Stimulated activated CD4-positive, alpha-beta T cell treated with anti-CD3 and anti-CD28 coated beads, Interleukin-1b, Interleukin-23, amount 100 ng/mL, for 1 hour (primary cell): Measurements from ENCODE around the gene LRRC4B.
A peak's percentile ranks its signal among the peaks of the same experiment; 100 is the strongest.
"Not testable (repeated sequence)": the region's sequence is repeated elsewhere in the genome, so short reads cannot be mapped to it uniquely, and the experiment has no call there.

Experiments
- DNase-seq, 2 donors: peaks; one replicate each; pipeline ENCODE4 v3.0.0-alpha.2; 2020; ENCODE audit warnings: low read depth in 2 of 2

LRRC4B gene

DNA sequence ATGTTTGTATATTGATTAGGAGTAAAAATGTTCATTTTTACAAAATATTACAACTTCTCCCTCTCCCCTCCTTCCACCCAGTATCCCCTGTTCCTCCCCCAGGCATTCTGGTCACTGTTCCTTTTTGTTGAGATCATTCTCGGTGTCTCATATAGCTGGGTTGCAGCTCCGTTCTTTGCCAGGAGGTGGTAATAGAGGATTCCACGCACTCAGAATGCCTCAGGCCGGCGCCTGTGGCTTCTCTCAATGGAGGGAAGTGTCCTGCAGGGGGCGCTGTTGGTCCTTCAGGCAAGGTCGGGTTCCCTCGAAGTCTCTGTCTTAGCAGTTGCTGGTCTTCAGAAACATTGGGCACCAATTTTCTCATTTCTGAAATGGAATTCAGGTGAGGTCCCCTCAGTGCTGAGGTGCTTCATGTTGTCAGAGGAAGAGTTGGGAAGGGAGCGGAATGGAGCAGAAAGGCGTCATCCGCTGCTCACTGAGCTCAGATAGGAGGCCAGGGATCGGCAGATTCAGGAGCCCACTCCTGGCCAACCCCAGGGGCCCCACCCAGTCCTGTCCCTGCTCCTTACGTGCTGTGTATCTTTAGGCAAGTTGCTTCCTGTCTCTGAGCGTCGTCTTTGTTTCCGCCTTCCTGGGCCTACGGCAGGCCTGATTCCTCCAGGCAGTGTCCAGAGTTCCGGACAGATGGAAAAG is 81.3 kb downstream of the LRRC4B start:
- DNase-seq = peak in 1 of 2 donors; percentile 30

DNA sequence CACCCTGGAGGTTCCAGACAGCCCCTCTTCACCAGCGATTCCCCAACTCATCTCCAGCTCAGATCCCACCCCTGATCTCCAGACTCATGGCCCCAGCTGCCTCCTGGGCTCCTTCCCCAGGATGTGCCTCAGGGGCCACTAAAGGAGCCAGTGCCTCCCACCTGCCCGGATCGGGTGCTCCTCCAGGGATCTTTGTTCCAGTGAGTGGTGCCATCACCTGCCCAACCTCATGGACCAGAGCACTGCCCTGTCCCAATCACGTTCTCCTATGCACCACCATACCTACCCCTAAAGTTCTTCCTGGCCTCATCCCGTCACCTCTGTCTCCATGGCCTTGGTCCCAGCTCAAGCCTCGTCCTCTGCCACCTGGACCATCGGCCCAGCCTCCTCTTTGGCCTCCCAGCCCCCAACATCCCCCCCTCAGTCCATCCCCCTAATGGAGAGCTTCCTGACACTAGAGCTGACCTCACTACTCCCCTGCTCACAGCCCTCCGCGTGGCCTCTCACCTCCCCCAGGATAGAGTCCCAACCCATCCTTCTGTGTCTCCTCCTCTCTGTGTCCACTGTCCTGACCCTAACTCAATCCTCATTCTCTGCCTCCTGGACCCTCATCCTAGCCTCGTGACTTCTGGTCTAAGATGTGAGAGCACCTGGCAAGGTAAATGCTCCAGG is 82.8 kb downstream of the LRRC4B start:
- no peak for DNase-seq

DNA sequence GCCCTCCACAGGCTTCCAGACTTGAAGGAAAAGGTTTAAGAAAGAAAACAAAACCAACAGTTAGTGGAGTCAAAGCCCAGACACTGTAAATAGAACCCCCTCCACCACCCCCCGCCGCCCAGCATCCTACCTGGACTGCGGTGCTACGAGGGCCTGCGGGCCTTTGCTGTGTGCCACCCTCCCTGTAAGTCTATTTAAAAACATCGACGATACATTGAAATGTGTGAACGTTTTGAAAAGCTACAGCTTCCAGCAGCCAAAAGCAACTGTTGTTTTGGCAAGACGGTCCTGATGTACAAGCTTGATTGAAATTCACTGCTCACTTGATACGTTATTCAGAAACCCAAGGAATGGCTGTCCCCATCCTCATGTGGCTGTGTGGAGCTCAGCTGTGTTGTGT is 85.3 kb downstream of the LRRC4B start:
- no peak for DNase-seq

DNA sequence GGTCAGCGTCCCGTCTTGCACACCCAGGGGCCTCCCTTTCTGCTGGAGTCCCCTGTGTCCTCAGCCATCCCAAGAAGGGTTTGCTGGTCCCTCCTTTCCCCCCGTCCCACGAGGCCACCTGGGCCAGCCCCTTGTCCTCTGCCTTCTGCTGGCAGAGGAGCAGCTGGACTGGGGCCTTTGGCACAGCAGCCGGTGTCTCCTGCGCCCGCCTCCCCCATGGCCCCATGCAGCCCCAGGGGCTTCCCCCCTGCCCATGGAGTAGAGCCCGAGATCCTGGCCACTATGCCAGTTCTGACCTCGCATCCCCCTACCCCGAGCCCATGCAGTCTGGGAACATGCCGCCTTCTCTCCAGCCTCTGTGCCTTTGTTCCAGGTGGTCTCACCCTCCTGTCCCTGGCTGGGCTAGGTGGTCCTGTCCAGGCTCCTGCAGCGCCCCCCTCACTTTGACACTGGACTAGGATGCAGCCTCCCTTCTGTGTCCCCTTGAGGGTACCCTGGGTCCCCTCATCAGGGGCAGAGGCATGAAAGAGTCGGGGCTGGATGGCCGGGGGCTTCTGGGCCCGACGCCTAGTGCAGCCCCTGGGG is 85.9 kb downstream of the LRRC4B start:
- DNase-seq = no peak

DNA sequence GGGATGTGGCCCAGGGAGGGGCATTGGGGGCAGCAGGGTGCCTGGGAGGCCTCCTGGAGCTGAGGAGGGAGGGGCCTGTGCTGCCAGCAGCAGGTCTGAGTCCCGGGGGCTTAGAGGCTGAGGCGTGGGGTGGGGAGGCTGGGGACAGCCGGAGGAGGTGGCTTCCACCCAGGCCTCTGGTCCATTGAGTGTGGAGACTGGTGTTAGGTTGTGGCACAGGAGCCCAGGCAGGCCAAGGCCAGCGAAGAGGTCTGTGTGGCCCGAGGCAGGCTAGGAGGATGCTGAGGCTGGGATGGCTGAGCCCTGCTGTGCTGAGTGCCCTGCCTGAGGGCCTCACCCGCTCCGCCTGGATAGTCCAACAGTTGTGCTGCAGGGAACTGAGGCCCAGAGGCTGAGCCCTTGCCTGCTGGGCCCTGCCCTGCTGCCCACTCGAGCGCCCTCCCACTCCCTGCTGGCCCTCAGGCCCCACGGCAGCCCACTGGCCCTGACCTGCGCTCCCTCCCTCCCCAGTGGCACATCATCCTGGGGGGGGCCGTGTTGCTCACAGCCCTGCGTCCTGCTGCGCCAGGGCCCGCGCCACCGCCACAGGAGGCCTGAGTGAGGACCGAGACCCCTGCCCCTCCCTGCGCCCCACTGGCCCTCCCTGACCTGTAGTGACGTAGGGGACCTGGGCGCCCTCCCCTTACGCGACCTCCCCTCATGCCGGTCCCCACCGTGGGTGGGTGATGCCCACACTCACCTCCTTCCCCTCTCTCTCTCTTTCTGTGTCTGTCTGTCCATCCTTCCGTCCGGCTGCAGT is 86.7 kb downstream of the LRRC4B start:
- no peak for DNase-seq

DNA sequence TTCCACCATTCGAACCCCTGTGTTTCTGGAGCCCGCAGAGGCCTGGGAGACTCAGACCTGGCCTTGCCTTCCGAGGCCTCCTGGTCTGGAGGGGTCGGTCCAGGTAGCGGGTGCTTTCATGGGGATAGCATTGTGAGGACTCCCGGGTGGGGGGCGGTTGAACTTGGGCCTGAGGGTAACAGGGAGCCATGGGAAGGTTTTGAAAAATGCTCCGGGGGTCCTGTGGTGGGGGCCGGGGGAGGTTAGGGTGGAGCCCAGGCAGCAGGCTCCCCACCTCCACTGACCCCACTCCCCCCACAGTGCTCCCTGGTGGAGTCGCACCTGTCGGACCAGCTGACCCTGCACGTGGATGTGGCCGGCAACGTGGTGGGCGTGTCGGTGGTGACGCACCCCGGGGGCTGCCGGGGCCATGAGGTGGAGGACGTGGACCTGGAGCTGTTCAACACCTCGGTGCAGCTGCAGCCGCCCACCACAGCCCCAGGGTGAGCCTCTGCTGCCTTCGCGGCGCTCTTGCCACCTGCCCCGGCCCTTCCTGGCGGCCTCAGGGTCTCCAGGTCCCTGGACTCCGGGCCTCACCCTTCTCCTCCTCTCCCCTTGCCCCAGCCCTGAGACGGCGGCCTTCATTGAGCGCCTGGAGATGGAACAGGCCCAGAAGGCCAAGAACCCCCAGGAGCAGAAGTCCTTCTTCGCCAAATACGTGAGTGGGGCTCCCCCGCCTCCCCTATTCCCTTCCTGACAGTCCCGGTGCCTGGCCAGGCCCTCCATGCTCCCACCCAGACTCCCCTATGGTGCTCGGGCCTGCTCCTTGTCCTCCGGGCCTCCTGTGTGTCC is 87.7 kb downstream of the LRRC4B start:
- DNase-seq = no peak

DNA sequence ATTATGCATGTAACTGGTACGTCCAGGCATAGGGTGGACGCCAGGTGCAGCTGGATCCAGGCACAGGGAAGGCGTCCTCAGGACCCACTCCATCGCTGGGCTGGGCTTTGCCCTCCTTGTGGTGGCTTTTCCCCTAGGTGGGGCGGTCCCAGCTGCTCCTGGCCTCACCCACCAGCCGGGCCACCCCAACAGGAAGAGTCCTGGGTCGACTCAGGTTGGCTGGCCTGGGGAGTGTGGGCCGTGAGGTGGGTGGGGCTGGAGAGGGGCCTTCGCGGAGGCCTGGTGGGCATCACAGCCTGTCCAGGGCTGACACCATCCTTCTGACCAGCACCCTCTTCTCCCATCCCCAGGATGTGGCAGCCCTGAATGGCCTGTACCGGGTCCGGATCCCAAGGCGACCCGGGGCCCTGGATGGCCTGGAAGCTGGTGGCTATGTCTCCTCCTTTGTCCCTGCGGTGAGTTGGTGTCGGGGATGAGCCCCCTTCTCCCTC is 88.4 kb downstream of the LRRC4B start:
- DNase-seq = no peak

DNA sequence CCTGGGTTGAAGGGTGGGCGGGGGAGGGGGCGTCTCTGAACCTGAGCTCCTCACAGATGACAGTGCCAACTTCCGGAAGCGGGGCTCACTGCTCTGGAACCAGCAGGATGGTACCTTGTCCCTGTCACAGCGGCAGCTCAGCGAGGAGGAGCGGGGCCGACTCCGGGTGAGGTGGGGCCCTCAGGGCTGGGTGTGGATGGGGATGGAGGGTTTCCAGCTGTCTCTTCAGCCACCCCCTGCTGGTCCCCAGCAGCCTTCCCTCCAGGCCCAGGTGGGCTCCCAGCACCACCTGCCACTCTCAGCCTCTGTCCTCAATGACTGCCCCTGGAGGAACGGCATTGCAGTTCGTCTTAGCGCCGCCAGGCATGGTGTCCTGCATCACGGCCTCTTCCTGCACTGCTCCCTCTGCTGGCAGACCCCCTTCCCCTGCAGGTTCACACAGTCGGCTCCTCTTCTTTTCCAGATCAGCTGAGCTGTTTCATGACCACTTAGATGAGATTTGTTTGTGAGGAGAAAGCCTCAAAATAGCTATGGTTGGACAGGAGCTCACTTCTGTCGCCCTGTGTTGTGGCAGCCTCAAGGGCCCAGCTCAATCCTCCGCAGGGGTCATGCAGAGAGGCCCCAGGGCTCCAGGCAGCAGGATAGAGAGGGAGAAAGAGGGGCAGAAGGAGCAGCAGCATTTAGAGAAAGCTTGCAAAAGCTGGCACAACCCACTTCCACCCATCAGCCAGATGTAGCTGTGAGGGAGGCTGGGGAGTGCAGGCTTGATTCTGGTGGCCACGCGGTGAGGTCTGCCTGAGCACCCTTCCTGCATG is 89.1 kb downstream of the LRRC4B start:
- no peak for DNase-seq

DNA sequence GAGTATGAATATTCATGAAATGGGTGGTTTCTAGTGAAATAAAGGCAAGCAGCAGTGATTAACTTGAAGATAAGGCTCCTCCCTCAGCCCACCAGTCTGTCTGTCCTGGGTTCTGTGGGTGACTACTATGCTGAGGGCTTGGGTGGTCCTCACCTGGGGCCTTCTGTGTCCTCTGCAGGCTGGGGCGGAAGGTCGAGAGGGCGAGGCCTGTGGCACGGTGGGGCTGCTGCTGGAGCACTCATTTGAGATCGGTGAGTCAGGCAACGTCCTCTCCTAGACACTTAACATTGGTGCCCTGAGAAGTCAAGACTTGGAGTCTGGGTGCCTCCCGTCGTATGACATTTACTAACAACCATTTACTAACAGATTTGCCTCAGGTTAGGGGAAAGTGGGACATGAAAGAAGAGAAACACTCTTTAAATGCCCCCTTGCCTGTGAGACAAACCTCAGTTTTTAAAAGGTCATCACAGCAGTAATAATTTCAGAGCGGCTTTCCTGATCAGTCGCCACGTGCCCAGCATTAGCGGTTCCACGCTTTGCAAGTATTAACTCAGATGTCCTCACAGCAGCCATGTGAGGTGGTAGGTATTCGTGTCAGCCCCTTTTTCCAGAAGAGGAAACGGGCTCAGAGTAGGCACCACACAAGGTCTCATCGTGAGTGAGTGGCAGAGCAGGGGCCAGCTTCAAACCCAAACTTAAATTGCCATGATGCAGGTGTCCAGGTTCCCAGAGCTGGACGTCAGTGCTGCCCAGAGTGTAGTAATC is 90.3 kb downstream of the LRRC4B start:
- no peak for DNase-seq

DNA sequence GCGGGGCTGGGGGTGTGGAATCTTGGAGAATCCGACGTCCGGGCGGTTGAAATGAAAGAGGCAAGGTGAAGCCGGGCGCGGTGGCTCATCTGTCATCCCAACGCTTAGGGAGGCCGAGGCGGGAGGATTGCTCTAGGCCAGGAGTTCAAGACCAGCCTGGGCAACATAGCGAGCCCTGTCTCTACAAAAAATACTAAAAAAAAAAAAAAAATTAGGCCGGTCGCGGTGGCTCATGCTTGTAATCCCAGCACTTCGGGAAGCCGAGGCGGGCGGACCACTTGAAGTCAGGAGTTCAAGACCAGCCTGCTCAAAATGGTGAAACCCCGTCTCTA is 91.4 kb downstream of the LRRC4B start:
- DNase-seq = no peak

DNA sequence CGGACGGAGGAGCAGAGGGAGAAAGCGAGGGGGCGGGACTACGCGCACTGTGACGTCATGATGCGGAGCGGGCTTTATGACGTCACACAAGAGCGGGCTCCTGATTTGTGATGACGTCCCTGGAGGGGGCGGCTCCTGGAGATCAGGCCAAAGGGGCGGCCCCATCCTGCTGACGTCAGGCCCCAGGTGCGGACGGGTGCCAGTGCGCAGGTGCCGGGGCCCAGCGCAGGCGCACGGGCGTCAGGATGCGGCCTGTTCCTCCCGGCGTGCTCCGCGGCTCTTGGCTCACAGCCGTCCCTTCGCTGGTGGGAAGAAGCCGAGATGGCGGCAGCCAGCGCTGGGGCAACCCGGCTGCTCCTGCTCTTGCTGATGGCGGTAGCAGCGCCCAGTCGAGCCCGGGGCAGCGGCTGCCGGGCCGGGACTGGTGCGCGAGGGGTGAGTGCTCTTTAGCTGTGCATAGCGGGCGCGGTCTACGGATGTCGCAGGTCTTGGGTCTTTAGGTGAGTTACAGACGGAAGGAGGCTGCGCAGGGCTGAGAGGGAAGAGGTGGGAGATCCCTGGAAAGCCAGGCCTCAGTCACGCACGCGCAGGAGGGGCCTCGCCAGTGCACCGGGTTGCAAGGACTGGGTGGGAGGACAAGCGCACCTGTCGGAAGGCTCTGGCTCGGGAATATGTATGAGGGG is 91.9 kb downstream of the LRRC4B start, which contains the start of the genes EMC10 and GARIN5A:
TSS of gene EMC10 (plus strand) at position 284 of the 683 bp plus-strand sequence. CDS start at position 322, 38 bp downstream.
TSS of gene GARIN5A (minus strand) at position 625 of the 683 bp plus-strand sequence. CDS start at position 165, 460 bp downstream.
- peak; percentile 79 to 83 for DNase-seq

DNA sequence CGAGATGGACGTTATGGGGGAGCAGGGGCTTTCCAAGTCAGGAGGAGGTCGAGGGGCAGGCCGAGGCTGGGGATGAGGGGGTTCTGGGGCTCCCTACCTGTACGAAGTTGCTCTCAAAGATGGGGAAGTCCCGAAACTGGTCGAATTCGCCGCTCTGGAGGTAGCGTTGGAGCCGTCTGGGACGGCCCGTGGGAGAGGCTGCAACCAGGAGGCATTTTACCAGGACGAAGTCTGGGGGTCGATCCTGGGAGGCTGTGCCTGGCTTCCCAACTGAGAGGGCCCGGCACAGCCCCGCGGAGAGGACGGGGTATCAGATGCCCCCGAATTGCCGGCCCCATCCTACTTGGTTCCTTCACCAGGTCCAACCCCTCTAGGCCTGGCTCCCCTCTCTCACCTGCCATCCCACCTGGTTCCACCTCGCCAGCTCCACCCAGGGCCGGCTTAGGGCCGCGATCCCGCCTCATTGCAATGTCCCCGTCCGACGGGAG is 92.5 kb downstream of the LRRC4B start:
- no peak for DNase-seq

DNA sequence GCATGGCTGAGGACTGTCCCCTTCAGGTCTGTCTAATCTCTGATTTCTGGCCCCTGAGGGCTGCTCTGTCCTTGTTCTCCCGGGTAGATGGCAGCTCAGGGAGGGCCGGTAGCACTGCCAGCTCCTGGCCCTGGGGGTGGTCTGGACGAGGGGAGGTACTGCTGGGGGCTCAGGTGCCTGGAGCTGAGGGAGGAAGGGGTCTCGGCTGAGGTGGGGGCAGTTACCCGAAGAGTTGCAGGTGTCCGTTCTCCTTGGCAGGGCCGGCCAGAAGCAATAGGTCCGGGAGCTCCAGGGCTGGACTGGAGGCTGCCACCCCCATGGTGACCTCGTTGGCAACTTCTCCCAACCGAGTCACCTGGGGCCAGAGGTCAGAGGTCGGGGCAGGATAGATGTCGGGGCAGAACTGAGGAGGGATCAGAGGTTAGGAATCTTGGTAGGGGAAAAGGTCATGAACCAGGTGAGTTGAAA is 93.1 kb downstream of the LRRC4B start:
- no peak for DNase-seq

DNA sequence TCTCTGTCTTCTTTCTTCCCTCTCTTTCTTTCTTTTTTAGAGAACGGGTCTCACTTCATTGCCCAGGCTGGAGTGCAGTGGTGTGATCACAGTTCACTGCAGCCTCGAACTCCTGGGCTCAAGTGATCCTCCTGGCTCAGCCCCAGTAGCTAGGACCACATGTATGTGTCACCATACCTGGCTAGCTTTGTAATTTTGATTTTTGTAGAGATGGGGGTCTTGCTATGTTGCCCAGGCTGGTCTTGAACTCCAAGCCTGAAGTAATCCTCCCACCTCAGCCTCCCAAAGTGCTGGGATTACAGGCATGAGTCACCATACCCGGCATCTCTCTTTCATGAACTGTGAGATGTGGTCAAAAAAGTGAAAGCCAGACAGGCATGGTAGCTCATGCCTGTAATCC is 94.9 kb downstream of the LRRC4B start:
- not testable (repeated sequence) for DNase-seq

DNA sequence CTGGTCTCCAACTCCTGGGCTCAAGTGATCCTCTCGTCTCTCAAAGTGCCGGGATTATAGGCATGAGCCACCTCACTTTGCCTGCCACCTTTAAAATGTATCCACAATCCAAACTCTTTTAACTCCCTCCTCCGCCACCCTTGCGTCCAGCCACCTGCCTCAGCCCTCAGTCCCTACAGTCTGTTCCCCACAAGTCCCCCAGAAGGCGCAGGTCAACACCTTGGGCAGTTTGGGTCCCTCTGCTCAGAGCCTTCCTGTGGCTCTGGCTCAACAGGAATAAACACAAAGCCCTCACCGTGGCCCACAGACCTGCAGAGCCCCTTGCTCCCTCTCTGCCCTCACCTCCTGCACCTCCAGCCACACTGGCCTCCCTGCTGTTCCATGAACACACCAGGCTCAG is 99.4 kb downstream of the LRRC4B start:
- no peak for DNase-seq

DNA sequence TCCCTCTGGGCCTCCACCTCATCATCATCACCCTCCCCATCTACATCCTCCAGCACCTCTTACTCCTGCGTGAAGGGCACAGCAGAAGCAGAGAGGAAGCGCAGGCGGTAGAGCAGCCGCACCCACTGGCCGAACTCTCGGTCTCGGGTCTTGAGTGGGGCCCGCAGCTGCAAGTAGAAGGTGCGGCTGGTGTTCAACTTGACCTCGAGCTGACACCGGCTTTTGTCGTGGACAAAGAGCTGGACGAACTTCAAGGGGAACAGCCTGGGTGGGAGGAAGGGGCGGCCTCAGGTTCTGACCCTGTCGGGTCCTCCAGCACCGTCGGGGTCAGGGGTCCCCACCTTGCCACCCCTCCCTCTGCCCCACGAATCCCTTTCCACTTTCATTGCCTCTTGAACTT is 100.7 kb downstream of the LRRC4B start:
- DNase-seq = no peak
